ENCODE data around the gene TBC1D3B. TPM values are rescaled to one million over a fixed set of nuclear protein-coding genes. Genes with fewer than 3 reads are reported as not detected.

The TBC1D3B gene
- total RNA-seq, 1 donor from 2014 or later = 11.1 TPM

GRCh38 chr17:36152639-36153120, 23.8 kb downstream of the TBC1D3B start:
- no peaks in the 10 kb centered on the region for H3K36me3 ChIP-seq
- intact Hi-C loops (cut with DNase I) = no loop called here
- H3K27me3 ChIP-seq (ENCODE audit: low read depth) = peaks cover 4% of the 10 kb centered on the region
- H3K4me3 ChIP-seq = no peak overlapping the region
- ATAC-seq (no peak), DNase-seq (no peak)
- no peak overlapping the region for H3K27ac ChIP-seq
- TF ChIP-seq, protein P1, sequence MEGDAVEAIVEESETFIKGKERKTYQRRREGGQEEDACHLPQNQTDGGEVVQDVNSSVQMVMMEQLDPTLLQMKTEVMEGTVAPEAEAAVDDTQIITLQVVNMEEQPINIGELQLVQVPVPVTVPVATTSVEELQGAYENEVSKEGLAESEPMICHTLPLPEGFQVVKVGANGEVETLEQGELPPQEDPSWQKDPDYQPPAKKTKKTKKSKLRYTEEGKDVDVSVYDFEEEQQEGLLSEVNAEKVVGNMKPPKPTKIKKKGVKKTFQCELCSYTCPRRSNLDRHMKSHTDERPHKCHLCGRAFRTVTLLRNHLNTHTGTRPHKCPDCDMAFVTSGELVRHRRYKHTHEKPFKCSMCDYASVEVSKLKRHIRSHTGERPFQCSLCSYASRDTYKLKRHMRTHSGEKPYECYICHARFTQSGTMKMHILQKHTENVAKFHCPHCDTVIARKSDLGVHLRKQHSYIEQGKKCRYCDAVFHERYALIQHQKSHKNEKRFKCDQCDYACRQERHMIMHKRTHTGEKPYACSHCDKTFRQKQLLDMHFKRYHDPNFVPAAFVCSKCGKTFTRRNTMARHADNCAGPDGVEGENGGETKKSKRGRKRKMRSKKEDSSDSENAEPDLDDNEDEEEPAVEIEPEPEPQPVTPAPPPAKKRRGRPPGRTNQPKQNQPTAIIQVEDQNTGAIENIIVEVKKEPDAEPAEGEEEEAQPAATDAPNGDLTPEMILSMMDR (IDR thresholded peaks at IDR 0.05) = no peak
- peaks cover 4% of the 10 kb centered on the region for H3K4me1 ChIP-seq
- H3K9me3 ChIP-seq = no peaks in the 10 kb centered on the region

- Histone ChIP-seq H3K4me3 (no peak overlapping the region), H3K27me3 (ENCODE audit: low read depth) (peaks cover 4% of the 10 kb centered on the region), H3K36me3 (no peaks in the 10 kb centered on the region), H3K27ac (no peak overlapping the region), H3K9me3 (no peaks in the 10 kb centered on the region), H3K4me1 (peaks cover 4% of the 10 kb centered on the region)
- DNase-seq (no peak), ATAC-seq (no peak)
- intact Hi-C loops (cut with DNase I) = no loop called here
- TF ChIP-seq, protein P1 (IDR thresholded peaks at IDR 0.05) = no peak
Observed at GRCh38 chr17:36151891-36152638, 24.4 kb downstream of the TBC1D3B start.

DNA sequence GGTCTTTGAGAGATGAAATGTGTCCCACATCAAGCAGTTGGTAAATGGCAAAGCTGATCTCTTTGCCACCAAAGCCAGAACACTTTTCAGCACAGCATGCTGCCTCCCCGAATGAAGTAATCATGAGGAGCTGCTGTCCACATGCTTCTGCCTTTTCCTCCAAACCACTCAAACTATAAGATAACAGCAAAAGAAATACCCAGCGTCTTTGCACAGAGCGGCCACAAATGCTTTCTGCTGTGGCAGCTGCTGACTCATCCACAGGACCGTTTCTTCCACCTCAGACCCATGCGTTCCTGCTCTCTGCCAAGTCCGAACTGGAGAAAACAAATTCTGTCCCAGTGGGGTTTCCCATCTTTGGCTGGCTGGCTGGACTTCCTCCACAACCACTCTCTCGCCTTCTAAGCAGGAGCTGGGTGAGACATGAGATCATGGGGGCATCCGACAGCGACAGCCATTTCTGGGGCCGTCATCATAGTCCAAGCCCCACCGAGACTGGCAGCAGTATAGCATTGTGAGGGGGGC, 27.1 kb downstream of the TBC1D3B start:
- intact Hi-C loops (cut with DNase I) = loop anchor here (10.0 kb wide), 1 partner anchor 185 kb away; no protein-coding TSS in a partner anchor
- H3K36me3 ChIP-seq = no peaks in the 10 kb centered on the region
- TF ChIP-seq, protein P1 (IDR thresholded peaks at IDR 0.05) = no peak
- H3K9me3 ChIP-seq = no peaks in the 10 kb centered on the region
- ATAC-seq (peak; percentile 26 to 30), DNase-seq (no peak)
- no peak overlapping the region for H3K4me3 ChIP-seq
- peaks cover 4% of the 10 kb centered on the region for H3K4me1 ChIP-seq
- H3K27me3 ChIP-seq (ENCODE audit: low read depth) = no peaks in the 10 kb centered on the region
- H3K27ac ChIP-seq = no peak overlapping the region

DNA sequence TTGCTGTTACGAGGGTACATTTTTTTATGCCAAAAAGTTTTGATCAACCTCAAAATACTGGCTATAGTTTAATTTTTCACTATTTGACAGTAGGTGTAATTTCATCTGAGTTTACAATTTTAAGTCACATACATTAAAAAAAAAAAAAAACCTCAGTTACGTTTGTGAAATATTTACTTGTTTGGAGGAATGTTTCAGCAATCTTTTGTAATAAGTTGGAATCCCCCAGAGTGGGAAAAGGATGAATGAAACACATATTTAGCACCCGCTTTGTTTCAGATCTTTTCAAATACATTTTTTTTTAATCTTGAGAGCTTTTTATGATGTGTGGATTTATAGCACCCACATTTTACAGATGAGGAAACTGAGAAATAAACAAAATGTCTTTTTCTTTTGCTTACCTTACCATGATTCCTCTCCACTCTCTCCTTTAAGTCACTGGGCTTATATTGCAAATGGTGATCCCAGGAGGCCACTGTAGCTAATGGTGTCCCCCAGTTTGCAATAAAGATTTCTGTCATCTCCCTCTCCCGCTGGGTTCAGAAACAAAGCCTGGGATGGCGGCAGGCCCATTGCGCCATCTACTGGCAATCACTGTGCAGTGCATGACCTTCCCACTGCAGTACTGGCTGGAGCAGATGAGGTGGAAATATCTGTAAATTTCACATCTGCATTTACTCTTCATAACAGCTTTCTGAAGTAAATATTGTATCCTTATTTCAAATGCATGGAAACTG, 27.7 kb downstream of the TBC1D3B start:
- peaks cover 4% of the 10 kb centered on the region for H3K4me1 ChIP-seq
- peak; percentile 93 for ATAC-seq
- intact Hi-C loops (cut with DNase I) = loop anchor here (10.0 kb wide), 1 partner anchor 184 kb away; no protein-coding TSS in a partner anchor

DNA sequence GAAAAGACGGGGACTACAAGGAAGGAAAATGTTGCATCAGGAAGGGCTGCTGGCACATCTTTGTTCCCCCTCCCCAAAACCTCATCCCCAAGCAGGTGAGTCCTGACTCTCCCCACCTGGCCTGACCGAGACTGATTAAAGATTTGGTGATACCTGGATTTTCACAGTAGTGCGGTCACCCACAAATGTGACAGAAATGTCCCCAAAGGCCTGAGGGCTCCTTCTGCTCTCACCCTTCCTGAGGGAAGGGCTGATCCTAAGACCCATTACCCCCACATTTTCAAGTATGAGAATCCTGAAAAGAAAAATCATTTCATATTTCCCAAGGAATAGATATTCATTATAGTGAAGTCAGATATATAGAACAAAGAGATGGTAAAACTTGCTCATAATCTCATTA, 28.8 kb downstream of the TBC1D3B start:
- DNase-seq (no peak), ATAC-seq (no peak)
- TF ChIP-seq, protein P1 (IDR thresholded peaks at IDR 0.05) = no peak
- Histone ChIP-seq H3K27ac (no peak overlapping the region), H3K27me3 (ENCODE audit: low read depth) (no peaks in the 10 kb centered on the region), H3K4me1 (peaks cover 4% of the 10 kb centered on the region), H3K4me3 (no peak overlapping the region), H3K36me3 (no peaks in the 10 kb centered on the region), H3K9me3 (no peaks in the 10 kb centered on the region)
- intact Hi-C loops (cut with DNase I) = loop anchor here (10.0 kb wide), 1 partner anchor 183 kb away; no protein-coding TSS in a partner anchor

More for the DNA sequence above, 27.7 kb downstream of the TBC1D3B start:
- peak; percentile 73 for DNase-seq
- no peak overlapping the region for H3K4me3 ChIP-seq
- TF ChIP-seq, protein P1 (IDR thresholded peaks at IDR 0.05) = peak; percentile 98
- H3K36me3 ChIP-seq = no peaks in the 10 kb centered on the region
- no peaks in the 10 kb centered on the region for H3K27me3 ChIP-seq (ENCODE audit: low read depth)
- no peak overlapping the region for H3K27ac ChIP-seq
- no peaks in the 10 kb centered on the region for H3K9me3 ChIP-seq
